Hematopoietic multipotent progenitor cell treated with erythropoietin and hydrocortisone succinate and interleukin-3 and kit ligand, for 17 days (in vitro differentiated cells): ENCODE results near the gene ETDB.
"Not testable (repeated sequence)": the region's sequence is repeated elsewhere in the genome, so short reads cannot be mapped to it uniquely, and the experiment has no call there.

Experiments
- DNase-seq: peaks from one replicate; pipeline ENCODE4 v3.0.0-alpha.2; 2015; ENCODE audit warnings: low spot score

Gene ETDB

DNA sequence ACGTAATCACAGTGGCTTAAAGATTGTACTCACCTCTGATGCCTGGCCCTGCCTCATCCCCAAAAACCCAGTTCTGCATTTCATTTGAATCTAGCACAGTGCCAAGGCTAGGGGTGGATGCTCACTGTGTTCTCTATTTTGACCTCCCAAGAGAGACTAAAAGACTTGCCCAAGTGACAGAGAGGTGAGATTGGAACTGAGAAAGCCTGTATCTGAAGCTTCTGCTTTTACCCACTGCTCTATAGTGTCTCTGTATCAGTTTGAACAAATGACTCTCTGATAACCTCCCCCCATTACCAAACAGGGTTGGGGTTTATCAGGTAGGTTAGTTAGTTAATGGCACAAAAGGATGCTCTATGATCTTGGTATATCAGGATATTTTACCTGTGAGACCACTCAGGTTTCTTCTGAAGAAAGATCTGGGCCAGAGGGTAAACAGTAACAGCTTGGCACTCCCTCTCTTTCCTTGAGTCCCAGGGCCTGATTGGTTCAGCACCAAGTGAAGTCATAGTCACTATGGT is at the start of gene ETDB:
ETDB (minus strand) TSS at position 471 of the 521 bp plus-strand sequence. CDS start 1,265 bp downstream, outside the sequence.
- DNase-seq = not testable (repeated sequence)

DNA sequence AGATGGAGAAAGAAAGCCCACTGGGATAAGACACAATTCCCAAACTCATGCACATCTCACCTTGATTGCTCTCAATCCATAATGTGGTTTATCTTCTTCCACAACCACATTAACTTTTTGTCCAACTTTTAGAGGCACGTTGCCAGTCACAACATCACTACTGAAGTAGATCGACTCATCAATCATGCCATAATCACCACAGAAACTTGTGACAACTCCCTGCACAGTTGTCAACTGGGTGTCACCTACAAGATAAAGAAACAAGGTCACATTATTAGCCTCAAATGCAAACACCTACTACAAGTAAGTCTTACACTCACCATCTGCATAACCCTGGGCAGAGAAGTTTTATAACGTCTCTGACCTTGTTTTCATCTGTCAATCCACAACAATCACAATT is 49.2 kb upstream of the ETDB start:
- DNase-seq = not testable (repeated sequence)

DNA sequence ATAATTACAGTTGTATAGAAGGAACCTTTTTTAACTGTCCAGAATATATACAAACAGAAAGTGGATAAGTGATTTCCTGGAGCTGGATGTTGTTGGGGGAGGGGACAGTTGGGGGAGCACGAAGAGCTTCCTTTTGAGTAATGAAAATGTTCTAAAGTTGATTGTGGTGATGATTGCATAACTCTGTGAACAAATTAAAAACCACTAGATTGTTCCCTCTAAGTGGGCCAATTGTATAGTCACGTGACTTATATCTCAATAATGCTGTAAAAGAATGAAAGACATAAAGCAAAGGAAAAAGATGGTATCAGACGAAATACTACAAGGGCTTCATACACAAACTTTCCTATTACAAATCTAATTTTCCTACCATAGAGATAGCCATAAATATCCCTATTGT is 48.2 kb upstream of the ETDB start:
- DNase-seq = no peak

DNA sequence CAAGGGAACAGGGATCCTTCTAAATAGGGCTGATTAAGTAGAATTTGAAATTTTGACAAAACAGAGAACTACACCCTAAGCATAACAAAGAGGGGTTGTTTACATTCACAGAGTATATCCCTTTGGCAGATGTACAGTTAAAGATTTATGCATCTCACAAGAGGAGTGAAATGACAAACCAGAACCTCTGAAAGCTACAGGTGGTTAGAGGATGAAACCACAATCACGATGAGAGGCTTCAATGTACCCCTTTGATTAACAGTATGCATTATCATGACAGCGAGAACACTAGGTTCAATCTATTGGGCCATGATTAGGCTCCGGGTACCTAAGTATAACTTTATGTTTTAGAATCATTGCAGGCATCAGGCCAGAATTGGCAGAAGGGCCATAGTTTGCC is 34.4 kb upstream of the ETDB start:
- DNase-seq = not testable (repeated sequence)

DNA sequence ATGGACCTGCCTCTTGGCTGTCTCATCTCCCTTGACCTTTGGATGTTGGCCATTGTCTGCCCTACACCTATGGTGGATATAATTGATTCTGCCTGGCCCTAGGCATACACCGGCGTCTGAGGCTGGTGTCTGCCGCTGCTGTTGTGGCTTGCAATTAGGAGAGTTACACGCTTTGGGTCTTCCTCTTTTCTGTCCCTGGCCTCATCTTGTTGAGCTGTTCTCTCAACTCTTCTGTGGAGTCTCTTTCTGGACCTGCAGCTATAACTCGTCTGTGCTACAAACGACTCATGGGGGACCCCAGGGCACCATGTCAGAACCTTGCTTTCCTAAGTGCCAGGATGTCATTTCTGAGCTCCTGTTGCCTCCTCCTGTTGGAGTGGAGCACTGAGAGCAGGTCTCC is 5.8 kb upstream of the ETDB start:
- not testable (repeated sequence) for DNase-seq

DNA sequence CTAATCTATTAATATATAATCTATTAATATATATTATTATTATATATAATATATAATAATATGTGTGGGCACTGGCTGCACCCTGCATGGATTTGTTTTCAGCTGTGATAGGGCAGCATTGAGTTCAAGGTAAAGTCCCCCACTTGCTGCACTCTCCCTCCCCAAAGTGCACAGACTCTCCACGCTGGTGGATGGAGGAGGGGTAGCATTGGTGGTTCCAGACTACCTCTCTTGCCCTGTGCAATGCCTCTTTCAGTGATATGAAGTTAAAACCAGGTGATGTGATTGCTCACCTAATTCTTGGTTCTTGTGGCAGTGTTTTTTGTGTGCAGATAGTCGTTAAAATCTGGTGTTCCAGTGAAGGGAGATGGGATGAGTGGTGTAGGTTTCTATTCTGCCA is 4.3 kb downstream of the ETDB start:
- DNase-seq = not testable (repeated sequence)

DNA sequence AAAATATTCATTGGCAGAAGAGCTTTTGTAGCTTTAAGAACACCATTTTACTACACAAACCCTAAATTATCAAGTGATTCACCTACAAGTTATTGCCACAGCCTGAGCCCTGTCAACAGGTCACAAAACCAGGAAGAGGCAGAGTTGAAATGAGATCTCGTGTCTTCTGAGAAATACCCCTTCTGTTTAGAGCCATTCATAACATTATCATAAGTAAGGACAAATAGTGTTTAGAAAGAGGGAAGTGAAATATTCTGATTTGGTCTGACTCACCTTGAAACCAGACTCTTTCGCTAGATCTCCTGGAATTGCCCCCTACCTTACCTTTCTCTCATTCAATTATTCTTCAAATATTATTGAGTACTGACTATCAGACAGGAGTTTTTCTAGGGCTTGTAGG is 5.9 kb downstream of the ETDB start:
- no peak for DNase-seq

DNA sequence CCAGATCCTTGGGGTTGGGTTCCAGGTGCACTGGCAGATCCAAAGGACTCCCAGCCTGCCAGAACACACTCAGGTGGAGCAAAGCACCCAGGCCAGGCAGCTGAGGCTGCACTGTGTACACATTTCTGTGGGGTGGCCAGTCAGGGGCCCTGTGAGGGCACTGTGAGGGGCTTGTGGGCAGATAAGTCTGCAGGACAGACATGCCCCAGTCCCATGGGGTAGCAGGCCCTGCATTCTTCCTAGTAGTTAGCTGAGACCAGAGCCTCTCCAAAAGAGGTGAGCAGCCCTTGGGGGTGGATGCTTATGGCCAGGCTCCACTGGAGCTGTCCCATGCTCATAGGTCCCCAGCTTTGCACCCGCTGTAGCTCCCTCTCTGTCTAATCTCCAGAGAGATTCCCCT is 7.6 kb downstream of the ETDB start:
- no peak for DNase-seq

DNA sequence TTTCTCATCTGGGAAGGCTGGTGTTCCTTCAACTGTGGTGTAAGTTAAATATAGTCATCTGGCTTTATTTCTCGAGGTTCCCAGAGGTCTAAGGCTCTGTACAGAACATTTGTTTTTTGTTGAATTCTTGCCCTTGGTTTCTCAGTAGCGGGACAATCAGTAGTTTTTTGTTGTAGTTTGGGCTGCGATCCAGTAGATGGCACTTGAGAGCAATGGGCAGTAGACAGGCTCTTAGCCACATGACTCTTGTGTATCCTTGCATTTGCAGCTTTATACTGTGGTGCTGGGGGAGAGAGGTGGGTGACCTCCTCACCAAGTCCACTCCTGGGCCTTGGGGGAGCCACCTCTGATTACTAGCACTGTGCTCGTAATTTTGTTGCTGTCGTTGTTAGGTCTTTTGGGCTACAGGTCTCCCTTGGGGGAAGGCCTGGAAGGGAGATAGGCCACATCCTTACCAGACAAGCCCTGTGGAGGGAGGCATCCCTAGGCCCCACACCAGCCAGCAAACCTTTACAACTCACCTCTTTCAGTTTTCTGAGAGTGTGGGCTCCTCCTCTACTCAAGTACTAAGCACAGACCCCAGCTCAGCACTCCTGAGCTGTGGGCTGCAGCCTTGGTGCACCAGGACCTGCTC is 8.1 kb downstream of the ETDB start:
- peak; percentile 14 for DNase-seq

DNA sequence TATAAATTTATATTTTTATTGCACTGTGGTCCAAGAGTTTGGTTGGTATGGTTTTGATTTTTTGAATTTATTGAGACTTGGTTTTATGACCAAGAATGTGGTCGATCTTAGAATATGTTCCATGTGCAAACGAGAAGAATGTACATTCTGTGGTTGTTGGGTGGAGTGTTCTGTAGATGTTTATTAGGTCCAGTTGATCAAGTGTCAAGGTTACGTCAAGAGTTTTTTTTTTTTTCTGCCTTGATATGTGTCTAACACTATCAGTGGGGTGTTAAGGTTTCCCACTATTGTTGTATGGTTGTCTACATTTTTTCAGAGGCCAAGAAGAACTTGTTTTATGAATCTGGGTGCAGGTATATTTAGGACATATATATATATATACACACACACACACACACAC is 10.8 kb downstream of the ETDB start:
- DNase-seq = no peak

DNA sequence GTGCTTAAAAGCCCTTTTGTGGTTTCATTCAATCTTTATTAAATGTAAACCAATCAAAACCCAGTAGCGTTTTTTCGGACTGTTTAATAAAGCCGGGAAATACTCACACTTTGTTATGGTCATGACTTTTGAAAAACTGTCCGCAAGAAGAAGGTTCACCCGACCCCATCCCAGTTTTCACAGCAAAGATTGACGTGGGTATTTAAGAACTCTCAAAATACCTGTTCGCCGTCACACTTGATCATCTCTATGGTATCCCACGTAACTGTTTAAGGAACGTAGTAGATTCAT is 20.9 kb downstream of the ETDB start:
- DNase-seq = no peak

DNA sequence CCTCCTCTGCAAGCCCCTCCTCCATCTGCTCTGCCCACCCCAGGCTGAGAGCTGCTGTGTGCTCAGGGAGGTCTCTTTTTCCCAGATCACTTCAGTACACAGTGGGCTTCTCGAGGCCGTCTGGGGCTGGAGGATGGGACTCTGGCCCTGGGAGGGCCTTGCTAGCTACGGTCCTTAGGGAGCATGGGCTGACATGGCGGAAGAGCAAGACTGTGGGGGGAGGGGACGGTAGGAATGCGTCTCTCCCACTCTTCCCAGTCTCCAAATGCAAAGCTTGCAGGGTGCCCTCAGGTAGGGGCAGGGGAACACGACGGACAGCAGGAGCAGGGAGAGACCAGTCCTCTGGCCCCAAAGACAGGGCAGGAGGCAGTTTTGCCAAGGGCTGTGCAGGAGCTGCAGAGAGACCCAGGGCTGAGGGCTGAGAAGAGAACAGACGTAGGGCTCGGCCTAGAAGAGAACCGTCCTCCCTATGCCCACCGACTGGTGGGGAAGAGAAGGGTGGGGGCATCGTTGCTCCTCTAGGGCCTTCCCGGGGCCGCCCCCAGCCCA is 23.1 kb downstream of the ETDB start:
- not testable (repeated sequence) for DNase-seq

DNA sequence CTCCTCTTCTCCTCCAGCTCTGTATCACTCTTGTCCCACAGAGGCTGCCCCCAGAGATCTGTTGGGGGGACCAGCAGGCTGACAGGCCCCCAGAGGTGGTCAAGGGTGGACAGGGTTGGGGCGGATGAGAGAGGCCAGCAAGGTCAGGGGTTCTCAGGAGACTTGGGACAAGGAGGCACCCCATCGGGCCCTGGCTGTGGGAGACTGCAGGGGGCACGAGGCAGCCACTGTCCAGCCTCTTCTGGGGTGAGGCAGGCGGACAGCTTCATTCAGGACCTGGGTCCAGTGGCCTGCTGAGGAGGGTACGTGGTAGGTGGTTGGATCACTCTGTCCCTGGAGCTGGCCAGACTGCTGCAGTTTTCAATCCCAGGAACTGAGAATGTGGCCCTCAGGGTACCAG is 24.6 kb downstream of the ETDB start:
- DNase-seq = no peak

DNA sequence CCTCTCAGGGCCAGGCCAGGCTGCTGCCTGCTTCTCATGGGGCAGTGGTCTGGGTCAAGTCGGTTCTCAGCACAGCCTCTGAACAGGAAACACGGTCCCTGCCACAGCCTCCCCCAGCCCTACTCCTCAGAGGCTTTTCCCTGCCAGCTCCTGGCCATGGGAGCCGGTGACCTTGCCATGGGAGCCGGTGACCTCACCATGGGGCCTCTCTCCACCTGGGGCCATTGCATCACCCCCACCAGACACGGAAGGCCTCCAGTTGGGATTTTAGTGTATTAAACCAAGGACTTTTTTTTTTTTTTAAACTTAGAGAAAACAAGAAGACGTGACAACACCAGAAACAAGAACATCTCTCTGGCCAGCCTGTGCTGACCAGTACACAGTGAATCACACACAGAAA is 25.6 kb downstream of the ETDB start:
- no peak for DNase-seq

DNA sequence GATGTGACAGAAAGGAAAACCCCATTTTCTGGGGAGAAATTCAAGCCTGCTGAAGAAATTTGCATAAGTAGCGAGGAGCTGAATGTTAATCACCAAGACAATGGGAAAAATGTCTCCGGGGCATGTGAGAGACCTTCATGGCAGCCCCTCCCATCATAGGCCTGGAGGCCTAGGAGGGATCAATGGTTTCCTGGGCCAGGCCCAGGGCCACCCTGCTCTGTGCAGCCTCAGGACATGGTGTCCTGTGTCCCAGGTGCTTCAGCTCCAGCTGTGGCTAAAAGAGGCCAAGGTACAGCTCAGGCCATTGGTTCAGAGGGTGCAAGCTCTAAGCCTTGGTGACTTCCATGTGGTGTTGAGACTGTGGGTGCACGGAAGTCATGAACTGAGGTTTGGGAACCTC is 31.2 kb downstream of the ETDB start:
- no peak for DNase-seq

DNA sequence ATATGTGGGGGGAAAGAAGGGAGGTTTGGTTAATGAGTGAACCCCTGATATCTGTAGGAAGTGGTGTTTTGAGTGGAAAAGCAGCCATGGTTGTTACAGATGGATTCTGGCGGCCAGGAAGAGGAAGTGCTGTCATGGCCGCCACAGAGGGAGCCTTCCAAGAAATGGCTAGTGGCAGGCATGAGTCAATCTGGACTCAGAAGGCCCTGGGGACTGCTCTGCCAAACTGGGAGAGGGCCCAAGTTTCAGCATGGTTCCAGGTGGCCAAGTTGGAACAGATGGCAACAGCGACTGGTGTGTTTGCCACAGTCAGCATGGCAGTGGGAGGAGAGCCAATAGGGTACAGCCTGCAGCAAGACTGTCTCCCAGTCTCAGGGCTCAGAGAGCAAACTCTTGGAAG is 32.5 kb downstream of the ETDB start:
- no peak for DNase-seq

DNA sequence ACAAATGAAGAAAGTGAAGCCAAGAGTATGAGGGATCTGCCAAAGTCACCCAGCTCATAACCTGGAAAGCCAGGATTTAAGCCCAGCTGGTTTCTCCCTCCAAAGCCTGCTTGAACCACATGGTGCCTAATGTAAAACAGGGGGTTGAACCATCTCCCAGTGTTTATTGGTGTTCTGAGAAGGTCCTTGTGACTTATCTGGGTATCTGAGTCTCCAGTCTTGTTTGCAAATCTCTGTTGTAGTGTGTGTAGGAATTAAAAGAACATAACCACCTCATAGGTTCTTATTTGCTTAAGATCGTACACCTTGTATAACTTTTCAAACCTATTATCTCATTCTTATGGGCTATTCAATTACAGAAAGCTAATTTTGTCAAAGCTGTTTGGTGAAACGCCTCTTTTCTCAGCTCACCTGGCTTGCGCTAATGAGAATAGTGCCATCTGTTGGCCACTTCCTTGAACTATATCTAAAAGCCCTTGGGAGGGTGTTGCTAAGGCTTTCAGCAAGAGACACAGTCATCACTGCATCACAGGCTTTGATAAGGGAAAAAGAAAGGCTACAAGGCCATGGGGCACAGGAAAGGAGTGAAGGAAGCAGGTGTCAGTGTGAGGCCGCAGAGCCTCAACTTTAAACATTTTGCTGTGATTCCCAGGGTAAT is 34.0 kb downstream of the ETDB start:
- DNase-seq = peak; percentile 72

DNA sequence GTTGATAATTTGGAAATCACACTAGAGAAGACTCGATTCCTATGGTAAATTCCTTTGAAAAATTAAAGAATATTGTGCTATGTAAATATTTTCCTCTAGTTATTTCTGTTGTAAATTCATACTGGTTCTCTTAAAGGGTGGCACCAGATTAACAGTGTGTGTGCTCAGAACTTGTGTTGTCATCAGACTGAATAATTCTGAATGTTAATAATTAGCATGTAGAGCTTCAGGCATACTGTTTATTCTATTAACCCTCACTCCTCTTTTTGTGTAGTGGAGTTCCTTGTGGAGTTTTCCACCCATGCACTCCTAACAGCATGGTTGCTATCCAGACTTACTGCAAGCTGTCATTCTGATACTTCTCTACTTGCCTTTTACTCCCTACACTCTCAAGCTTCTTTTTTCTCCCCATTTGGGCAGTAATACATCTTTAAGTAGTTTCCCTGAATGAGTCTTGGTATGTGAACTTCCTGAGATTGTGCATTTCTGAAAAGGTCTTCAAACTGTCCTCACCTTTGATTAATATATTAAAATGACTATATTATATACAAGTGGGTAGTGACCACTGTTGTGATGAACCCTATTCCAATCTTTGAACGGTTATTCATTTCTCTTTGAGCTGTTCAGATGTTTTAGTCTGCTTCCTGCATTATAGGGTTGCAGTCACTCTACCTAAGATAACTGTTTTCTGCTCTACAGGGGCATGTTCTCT is 38.5 kb downstream of the ETDB start:
- no peak for DNase-seq
